Liver (tissue), 9 donors: ENCODE results near the gene ACTR1B. TPM values are rescaled to one million over a fixed set of nuclear protein-coding genes. Genes with fewer than 3 reads are reported as not detected.

Source experiments
- DNase-seq: peaks from one replicate; pipeline ENCODE4 v3.0.0-alpha.2; 2017; ENCODE audit warnings: low spot score
- H3K27ac ChIP-seq, 2 donors: one replicate each; pipeline ENCODE4 v1.7.0; 2013; ENCODE audit warnings: inconsistent platforms in 2 of 2, low read length in 2 of 2, control low read depth in 1 of 2, low read depth in 1 of 2, mild to moderate bottlenecking in 1 of 2
- H3K27me3 ChIP-seq, 4 donors: one replicate each; pipeline versions ENCODE4 v1.6.1 to v1.7.0; 2013; ENCODE audit warnings: low read length in 3 of 4, inconsistent platforms in 1 of 4, mild to moderate bottlenecking in 1 of 4, moderate library complexity in 1 of 4; ENCODE audit not compliant: control insufficient read depth in 4 of 4, insufficient read depth in 4 of 4
- H3K36me3 ChIP-seq, 4 donors: one replicate each; pipeline versions ENCODE4 v1.6.1 to v1.7.0; 2013; ENCODE audit warnings: low read length in 3 of 4, mild to moderate bottlenecking in 3 of 4, low read depth in 1 of 4, moderate library complexity in 1 of 4; ENCODE audit not compliant: control insufficient read depth in 4 of 4, insufficient read depth in 3 of 4
- H3K4me1 ChIP-seq, 4 donors: one replicate each; pipeline versions ENCODE4 v1.6.1 to v1.7.0; 2013; ENCODE audit warnings: low read length in 3 of 4, mild to moderate bottlenecking in 3 of 4, moderate library complexity in 1 of 4; ENCODE audit not compliant: control insufficient read depth in 4 of 4, insufficient read depth in 4 of 4
- H3K4me3 ChIP-seq, 3 donors: one replicate each; pipeline versions ENCODE4 v1.6.1 to v1.7.0; 2013; ENCODE audit warnings: low read length in 3 of 3, control low read depth in 1 of 3, low read depth in 1 of 3, mild to moderate bottlenecking in 1 of 3
- H3K9ac ChIP-seq, 2 donors: one replicate each; pipeline ENCODE4 v1.7.0; 2013; ENCODE audit warnings: low read length in 2 of 2, mild to moderate bottlenecking in 2 of 2, moderate library complexity in 2 of 2, control low read depth in 1 of 2, low read depth in 1 of 2
- H3K9me3 ChIP-seq, 4 donors: one replicate each; pipeline versions ENCODE4 v1.6.1 to v1.7.0; 2013; ENCODE audit warnings: low read length in 3 of 4; ENCODE audit not compliant: control insufficient read depth in 4 of 4
- GABPA ChIP-seq, 2 donors: IDR thresholded peaks in 1 of 2; conservative IDR thresholded peaks in 1 of 2; 2 replicates each; pipeline ENCODE4 v1.6.1; 2016; ENCODE audit warnings: antibody characterized with exemption in 2 of 2, mild to moderate bottlenecking in 1 of 2, moderate library complexity in 1 of 2
- HNF4A ChIP-seq, 2 donors: conservative IDR thresholded peaks; 2 replicates each; pipeline ENCODE4 v1.6.1; 2016; ENCODE audit warnings: antibody characterized with exemption in 2 of 2, mild to moderate bottlenecking in 2 of 2
- HNF4G ChIP-seq: IDR thresholded peaks from 2 replicates; pipeline ENCODE4 v1.6.1; 2016; ENCODE audit warnings: antibody characterized with exemption
- JUND ChIP-seq, 2 donors: IDR thresholded peaks; 2 replicates each; pipeline ENCODE4 v1.6.1; 2016; ENCODE audit warnings: antibody characterized with exemption in 2 of 2
- SP1 ChIP-seq: IDR thresholded peaks from 2 replicates; pipeline ENCODE4 v1.6.1; 2018; ENCODE audit warnings: antibody characterized with exemption, mild to moderate bottlenecking
- TAF1 ChIP-seq: conservative IDR thresholded peaks from 2 replicates; pipeline ENCODE4 v1.6.1; 2016; ENCODE audit warnings: antibody characterized with exemption, mild to moderate bottlenecking
- YY1 ChIP-seq: IDR thresholded peaks from 2 replicates; pipeline ENCODE4 v1.6.1; 2016; ENCODE audit warnings: antibody characterized with exemption, mild to moderate bottlenecking
- WGBS: extraction: QIAGEN DNeasy Blood & Tissue Kit; methylation state at CpG from one replicate; pipeline ENCODE4 v1.1.7; 2013; 5-methylcytosine and 5-hydroxymethylcytosine counted together
- polyA plus RNA-seq, 2 donors: library from polyadenylated mRNA; stranded (reverse) in 1 of 2; unstranded in 1 of 2; fragments of 200-250 nt in 1 of 2; fragments of >200 nt in 1 of 2; fragmentation: Nextera tagmentation in 1 of 2; extraction: Ambion mirVana in 1 of 2; gene quantifications; one replicate each; pipeline versions ENCODE4 v1.2.1 to v1.2.3, GENCODE V29; 2013 to 2015
- total RNA-seq, 2 donors: library from RNA; depleted of rRNA; stranded (reverse); fragments of >200 nt; gene quantifications; one replicate each; pipeline ENCODE4 v1.2.3, GENCODE V29; 2014
- TF ChIP-seq, protein P1 (sequence below): fragments of 150-350 bp; IDR thresholded peaks from 2 replicates; pipeline ENCODE4 v1.5.1; 2017; ENCODE audit warnings: improper control_type of control experiment, low read depth, low read length; ENCODE audit not compliant: missing input control
- TF ChIP-seq, protein P2 (sequence below): IDR thresholded peaks from 2 replicates; pipeline ENCODE4 v1.6.1; 2016; ENCODE audit warnings: antibody characterized with exemption
- TF ChIP-seq, protein P3 (sequence below): IDR thresholded peaks from 2 replicates; pipeline ENCODE4 v1.6.1; 2016; ENCODE audit warnings: antibody characterized with exemption
- donor health status: healthy.
- donor health status: healthy.
- donor health status: healthy.
- donor health status: healthy.
- donor health status: healthy.

ACTR1B gene
- total and polyA plus RNA-seq, 4 donors = 15.3 to 35.8 (median 28.8) TPM

DNA sequence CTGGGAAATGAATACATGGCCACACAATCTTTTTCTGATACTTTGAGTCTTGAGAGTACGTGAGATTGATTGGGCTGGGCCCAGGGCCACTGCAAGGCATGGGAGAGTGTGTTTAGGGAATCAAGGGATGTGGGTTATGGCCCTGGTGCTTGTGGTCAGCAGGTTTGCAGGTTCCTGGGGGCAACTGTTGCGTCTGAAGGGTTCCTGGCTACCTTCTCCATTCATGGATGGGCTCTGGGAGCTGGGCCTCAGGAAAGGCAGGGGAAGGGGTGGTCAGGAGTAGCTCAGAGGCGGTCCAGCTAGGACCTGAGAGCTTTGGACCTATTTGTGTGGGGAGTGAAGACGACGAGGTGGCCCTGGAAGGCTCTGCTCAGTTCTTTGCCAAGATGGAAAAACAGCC is 41.1 kb upstream of the ACTR1B start:
- H3K9ac ChIP-seq = no peak overlapping the region
- DNase-seq = no peak
- 96% methylated on average over 5 of the region's 5 CpGs for WGBS

DNA sequence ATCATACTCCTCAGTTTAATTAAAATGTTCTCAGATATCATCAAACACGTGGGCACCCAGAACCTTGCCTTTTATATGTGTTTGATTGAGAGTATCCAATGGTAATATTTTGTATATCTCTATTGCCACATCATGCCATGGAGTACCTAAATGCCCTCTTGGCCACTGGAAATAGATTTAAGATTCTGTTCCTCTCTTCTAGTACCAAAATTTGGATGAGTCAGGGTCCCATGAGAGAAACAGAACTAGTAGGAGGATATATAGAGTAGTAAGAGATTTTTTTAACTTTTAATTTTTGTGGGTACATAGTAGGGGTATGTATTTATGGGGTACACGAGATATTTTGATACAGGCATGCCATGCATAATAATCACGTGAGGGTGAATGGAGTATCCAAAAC is 39.9 kb upstream of the ACTR1B start:
- Histone ChIP-seq H3K36me3 (no peaks in the 10 kb centered on the region), H3K9ac (no peak overlapping the region), H3K4me1 (peaks cover 0 to 3% (median 0%) of the 10 kb centered on the region in 4 donors), H3K4me3 (no peak overlapping the region), H3K9me3 (no peaks in the 10 kb centered on the region), H3K27ac (no peak overlapping the region), H3K27me3 (no peaks in the 10 kb centered on the region)
- no peak for DNase-seq
- TF ChIP-seq, protein P1, sequence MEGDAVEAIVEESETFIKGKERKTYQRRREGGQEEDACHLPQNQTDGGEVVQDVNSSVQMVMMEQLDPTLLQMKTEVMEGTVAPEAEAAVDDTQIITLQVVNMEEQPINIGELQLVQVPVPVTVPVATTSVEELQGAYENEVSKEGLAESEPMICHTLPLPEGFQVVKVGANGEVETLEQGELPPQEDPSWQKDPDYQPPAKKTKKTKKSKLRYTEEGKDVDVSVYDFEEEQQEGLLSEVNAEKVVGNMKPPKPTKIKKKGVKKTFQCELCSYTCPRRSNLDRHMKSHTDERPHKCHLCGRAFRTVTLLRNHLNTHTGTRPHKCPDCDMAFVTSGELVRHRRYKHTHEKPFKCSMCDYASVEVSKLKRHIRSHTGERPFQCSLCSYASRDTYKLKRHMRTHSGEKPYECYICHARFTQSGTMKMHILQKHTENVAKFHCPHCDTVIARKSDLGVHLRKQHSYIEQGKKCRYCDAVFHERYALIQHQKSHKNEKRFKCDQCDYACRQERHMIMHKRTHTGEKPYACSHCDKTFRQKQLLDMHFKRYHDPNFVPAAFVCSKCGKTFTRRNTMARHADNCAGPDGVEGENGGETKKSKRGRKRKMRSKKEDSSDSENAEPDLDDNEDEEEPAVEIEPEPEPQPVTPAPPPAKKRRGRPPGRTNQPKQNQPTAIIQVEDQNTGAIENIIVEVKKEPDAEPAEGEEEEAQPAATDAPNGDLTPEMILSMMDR = no peak
- TF ChIP-seq HNF4A (conservative IDR thresholded peaks at IDR 0.05) = no peak
- TF ChIP-seq, protein P2, sequence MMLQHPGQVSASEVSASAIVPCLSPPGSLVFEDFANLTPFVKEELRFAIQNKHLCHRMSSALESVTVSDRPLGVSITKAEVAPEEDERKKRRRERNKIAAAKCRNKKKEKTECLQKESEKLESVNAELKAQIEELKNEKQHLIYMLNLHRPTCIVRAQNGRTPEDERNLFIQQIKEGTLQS = no peak
- no peak for TF ChIP-seq TAF1
- TF ChIP-seq SP1 = no peak
- TF ChIP-seq YY1 = no peak
- TF ChIP-seq, protein P3, sequence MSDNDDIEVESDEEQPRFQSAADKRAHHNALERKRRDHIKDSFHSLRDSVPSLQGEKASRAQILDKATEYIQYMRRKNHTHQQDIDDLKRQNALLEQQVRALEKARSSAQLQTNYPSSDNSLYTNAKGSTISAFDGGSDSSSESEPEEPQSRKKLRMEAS = no peak
- TF ChIP-seq JUND (IDR thresholded peaks at IDR 0.05) = no peak
- no peak for TF ChIP-seq HNF4G
- no peak for TF ChIP-seq GABPA (IDR thresholded peaks at IDR 0.05 in 1 of 2, conservative IDR thresholded peaks at IDR 0.05 in 1 of 2)
- WGBS = 70% methylated on average over 3 of the region's 3 CpGs

More for the DNA sequence above, 41.1 kb upstream of the ACTR1B start:
- no peaks in the 10 kb centered on the region for H3K27me3 ChIP-seq
- H3K36me3 ChIP-seq = no peaks in the 10 kb centered on the region
- no peak overlapping the region for H3K4me3 ChIP-seq
- no peaks in the 10 kb centered on the region for H3K9me3 ChIP-seq
- TF ChIP-seq GABPA (IDR thresholded peaks at IDR 0.05 in 1 of 2, conservative IDR thresholded peaks at IDR 0.05 in 1 of 2) = no peak
- TF ChIP-seq, protein P3 = no peak
- H3K27ac ChIP-seq = no peak overlapping the region
- H3K4me1 ChIP-seq = peaks cover 0 to 3% (median 0%) of the 10 kb centered on the region in 4 donors

DNA sequence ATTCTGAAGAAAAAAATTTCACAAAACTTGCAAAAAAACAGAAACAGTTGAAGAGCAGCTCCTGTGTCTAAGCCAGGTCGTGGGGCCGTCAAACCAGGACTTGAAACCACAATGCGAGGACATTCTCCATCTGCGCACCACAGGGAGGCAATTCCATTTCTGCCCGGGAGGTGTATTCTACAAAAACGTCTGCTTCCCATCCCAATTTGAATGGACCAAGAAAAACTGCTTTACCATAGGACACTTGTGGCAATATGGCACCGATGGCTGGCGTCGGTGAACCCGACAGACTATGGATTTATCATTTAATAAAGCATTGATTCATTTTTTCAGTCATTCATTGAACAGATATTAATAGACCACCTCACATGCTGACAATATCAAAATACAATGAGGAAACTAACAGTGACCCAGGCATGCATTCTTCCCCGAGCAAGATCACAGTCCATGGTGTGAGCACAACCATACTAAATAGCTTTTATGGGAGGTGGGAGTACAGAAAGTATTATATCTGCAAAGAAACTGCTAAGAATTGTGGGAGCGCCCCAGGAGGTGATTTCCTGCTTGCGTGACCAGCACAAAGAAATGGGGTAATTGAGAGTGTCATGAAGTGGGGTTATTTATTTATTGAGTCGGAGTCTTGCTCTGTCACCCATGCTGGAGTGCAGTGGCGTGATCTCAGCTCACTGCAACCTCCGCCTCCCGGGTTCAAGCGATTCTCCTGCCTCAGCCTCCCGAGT is 39.1 kb upstream of the ACTR1B start:
- 93% methylated on average over 19 of the region's 19 CpGs for WGBS
- no peaks in the 10 kb centered on the region for H3K27me3 ChIP-seq
- no peak overlapping the region for H3K27ac ChIP-seq
- no peaks in the 10 kb centered on the region for H3K36me3 ChIP-seq
- no peak overlapping the region for H3K9ac ChIP-seq
- peaks cover 0 to 3% (median 0%) of the 10 kb centered on the region in 4 donors for H3K4me1 ChIP-seq
- no peak for DNase-seq
- TF ChIP-seq, protein P3 = no peak
- TF ChIP-seq TAF1 = no peak
- H3K4me3 ChIP-seq = no peak overlapping the region
- H3K9me3 ChIP-seq = no peaks in the 10 kb centered on the region
